HG03378 (cell line): ENCODE results near the gene CDK5R1.
"Not testable (repeated sequence)": the region's sequence is repeated elsewhere in the genome, so short reads cannot be mapped to it uniquely, and the experiment has no call there.

ENCODE experiments used
- ATAC-seq: cut with Tn5 transposase; IDR thresholded peaks from one replicate; pipeline ENCODE4 v1.9.1; 2021; ENCODE audit warnings: mild to moderate bottlenecking, moderate library complexity; ENCODE audit not compliant: unreplicated experiment

The CDK5R1 gene

GRCh38 chr17:32515677-32516383, 29.0 kb downstream of the CDK5R1 start:
- ATAC-seq, result peak; percentile 41

GRCh38 chr17:32516450-32516849, 29.7 kb downstream of the CDK5R1 start:
- ATAC-seq, result no peak

- ATAC-seq, result no peak
Measured at GRCh38 chr17:32516940-32517701, 30.3 kb downstream of the CDK5R1 start.

GRCh38 chr17:32517982-32518381, 31.2 kb downstream of the CDK5R1 start:
- ATAC-seq, result no peak

GRCh38 chr17:32518646-32519227, 31.9 kb downstream of the CDK5R1 start:
- no peak for ATAC-seq

GRCh38 chr17:32519228-32520103, 32.7 kb downstream of the CDK5R1 start:
- ATAC-seq, result no peak

- no peak for ATAC-seq
Measured at GRCh38 chr17:32520104-32520701, 33.4 kb downstream of the CDK5R1 start.

GRCh38 chr17:32520737-32521404, 34.1 kb downstream of the CDK5R1 start:
- no peak for ATAC-seq

GRCh38 chr17:32523017-32523680, 36.4 kb downstream of the CDK5R1 start:
- ATAC-seq, result peak; percentile 60

GRCh38 chr17:32523827-32524552, 37.2 kb downstream of the CDK5R1 start:
- ATAC-seq, result peak; percentile 61

GRCh38 chr17:32524553-32524880, 37.7 kb downstream of the CDK5R1 start:
- ATAC-seq, result not testable (repeated sequence)

GRCh38 chr17:32525122-32525521, 38.3 kb downstream of the CDK5R1 start:
- ATAC-seq, result no peak

- no peak for ATAC-seq
Measured at GRCh38 chr17:32527146-32527545, 40.4 kb downstream of the CDK5R1 start.

GRCh38 chr17:32528825-32529224, 42.0 kb downstream of the CDK5R1 start:
- no peak for ATAC-seq

- ATAC-seq, result no peak
Measured at GRCh38 chr17:32529604-32530003, 42.8 kb downstream of the CDK5R1 start.

GRCh38 chr17:32533296-32533695, 46.5 kb downstream of the CDK5R1 start:
- no peak for ATAC-seq

GRCh38 chr17:32536736-32537643, 50.2 kb downstream of the CDK5R1 start:
- ATAC-seq, result no peak
